Ureter (tissue), 1 donor: ENCODE data around the gene CLEC3B. TPM values are rescaled to one million over a fixed set of nuclear protein-coding genes. Genes with fewer than 3 reads are reported as not detected.
"Not testable (repeated sequence)": the region's sequence is repeated elsewhere in the genome, so short reads cannot be mapped to it uniquely, and the experiment has no call there.

Experiments used
- DNase-seq: peaks from one replicate; pipeline ENCODE4 v3.0.0-alpha.2; 2020; ENCODE audit warnings: low spot score
- total RNA-seq: library from RNA; stranded (reverse); gene quantifications from one replicate; pipeline ENCODE4 v1.2.4, GENCODE V29; 2023
- donor health status: DM: yes; HTN: yes; CAD: no.

Gene CLEC3B
- total RNA-seq, 1 donor from 2014 or later: 58.9 TPM

GRCh38 chr3:45035441-45036301 lies 9.6 kb downstream of the CLEC3B start:
- peak; percentile 67 for DNase-seq

- peak; percentile 96 for DNase-seq
These were observed 11.8 kb downstream of the CLEC3B start for GRCh38 chr3:45037720-45038455.

- DNase-seq: no peak
These were observed 15.6 kb downstream of the CLEC3B start for GRCh38 chr3:45041666-45042065.

GRCh38 chr3:45042162-45042561 lies 16.1 kb downstream of the CLEC3B start:
- no peak for DNase-seq

GRCh38 chr3:45043728-45044299 lies 17.7 kb downstream of the CLEC3B start:
- DNase-seq: no peak

GRCh38 chr3:45048244-45048643 lies 22.1 kb downstream of the CLEC3B start:
- DNase-seq: no peak

GRCh38 chr3:45049807-45050206 lies 23.7 kb downstream of the CLEC3B start:
- no peak for DNase-seq

GRCh38 chr3:45051685-45052084 lies 25.6 kb downstream of the CLEC3B start:
- DNase-seq: no peak

- not testable (repeated sequence) for DNase-seq
These were observed 27.7 kb downstream of the CLEC3B start for GRCh38 chr3:45053805-45054195.

GRCh38 chr3:45054196-45054857 lies 28.2 kb downstream of the CLEC3B start:
- DNase-seq: no peak

GRCh38 chr3:45055032-45055410 lies 28.9 kb downstream of the CLEC3B start:
- no peak for DNase-seq

GRCh38 chr3:45055411-45056143 lies 29.5 kb downstream of the CLEC3B start:
- DNase-seq: no peak

- DNase-seq: no peak
These were observed 30.7 kb downstream of the CLEC3B start for GRCh38 chr3:45056608-45057301.

- DNase-seq: no peak
These were observed 31.5 kb downstream of the CLEC3B start for GRCh38 chr3:45057557-45057956.

GRCh38 chr3:45059132-45059531 lies 33.0 kb downstream of the CLEC3B start:
- DNase-seq: no peak

- DNase-seq: no peak
These were observed 34.2 kb downstream of the CLEC3B start for GRCh38 chr3:45060165-45060892.

GRCh38 chr3:45062697-45063070 lies 36.6 kb downstream of the CLEC3B start:
- no peak for DNase-seq

- DNase-seq: no peak
These were observed 38.6 kb downstream of the CLEC3B start for GRCh38 chr3:45064512-45065372.

GRCh38 chr3:45065373-45065720 lies 39.2 kb downstream of the CLEC3B start:
- DNase-seq: no peak
